ENCODE results near the gene ATP10D. TPM values are rescaled to one million over a fixed set of nuclear protein-coding genes. Genes with fewer than 3 reads are reported as not detected.
"Not testable (repeated sequence)": the region's sequence is repeated elsewhere in the genome, so short reads cannot be mapped to it uniquely, and the experiment has no call there.

ATP10D gene
- total RNA-seq, 6 donors from 2014 or later = 13.7 to 27.6 (median 22.1) TPM

DNA sequence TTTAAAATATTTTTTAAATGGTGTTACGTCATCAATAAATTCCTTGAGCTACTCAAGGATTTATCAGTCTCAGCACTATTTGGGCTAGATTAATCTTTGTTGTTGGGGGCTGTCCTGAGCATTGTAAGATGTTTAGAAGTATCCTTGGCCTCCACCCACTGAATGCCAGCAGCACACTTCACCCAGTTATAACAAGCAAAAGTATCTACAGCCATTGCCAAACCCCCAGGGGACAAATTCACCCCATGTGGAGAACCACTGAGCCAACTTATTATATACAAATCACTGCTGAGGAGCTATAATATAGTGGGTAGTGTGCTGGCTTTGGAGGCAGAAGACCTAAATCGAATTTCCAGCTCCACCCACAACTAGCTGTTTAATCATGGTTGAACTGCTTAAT is 58.3 kb downstream of the ATP10D start:
- TF ChIP-seq POLR2A (IDR thresholded peaks at IDR 0.05) (no peak), EP300 (IDR thresholded peaks at IDR 0.05) (no peak), POLR2AphosphoS5 (IDR thresholded peaks at IDR 0.05) (no peak)
- H3K27ac ChIP-seq = no peak overlapping the region
- H3K36me3 ChIP-seq = peaks cover 4 to 29% (median 22%) of the 10 kb centered on the region in 4 donors
- DNase-seq (no peak), ATAC-seq (ENCODE audit: low FRiP score in 2 of 2) (no peak)
- H3K27me3 ChIP-seq = no peaks in the 10 kb centered on the region
- H3K4me1 ChIP-seq = no peaks in the 10 kb centered on the region
- WGBS, 2 donors = 45 to 99% methylated on average over 2 of the region's 2 CpGs
- no peaks in the 10 kb centered on the region for H3K9me3 ChIP-seq
- H3K4me3 ChIP-seq = no peak overlapping the region

DNA sequence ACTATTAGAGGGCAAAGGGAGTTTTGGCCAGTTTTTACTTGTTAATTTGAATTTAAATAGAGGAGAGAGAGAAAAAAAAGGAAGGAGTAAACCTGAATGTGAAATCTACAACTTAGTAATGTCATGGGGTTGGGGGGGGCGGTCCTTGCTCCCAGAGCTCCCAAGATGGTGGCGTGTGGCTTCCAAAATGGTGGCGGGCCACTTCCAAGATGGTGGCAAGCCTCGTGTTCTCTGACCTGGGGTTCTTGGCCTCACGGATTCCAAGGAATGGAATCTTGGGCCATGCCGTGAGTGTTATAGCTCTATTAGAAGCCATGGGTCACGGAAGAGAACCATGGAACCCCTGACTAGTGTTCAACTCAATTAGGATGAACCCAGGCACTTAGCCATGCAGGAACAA is 65.3 kb downstream of the ATP10D start:
- not testable (repeated sequence) for H3K27ac ChIP-seq; ATAC-seq (ENCODE audit: low FRiP score in 2 of 2); H3K4me3 ChIP-seq; DNase-seq; H3K4me1 ChIP-seq; H3K27me3 ChIP-seq; H3K9me3 ChIP-seq
- peaks cover 4 to 63% (median 19%) of the 10 kb centered on the region in 4 donors for H3K36me3 ChIP-seq
- 96 to 98% methylated on average over 6 to 7 of the region's 7 CpGs for WGBS, 2 donors

DNA sequence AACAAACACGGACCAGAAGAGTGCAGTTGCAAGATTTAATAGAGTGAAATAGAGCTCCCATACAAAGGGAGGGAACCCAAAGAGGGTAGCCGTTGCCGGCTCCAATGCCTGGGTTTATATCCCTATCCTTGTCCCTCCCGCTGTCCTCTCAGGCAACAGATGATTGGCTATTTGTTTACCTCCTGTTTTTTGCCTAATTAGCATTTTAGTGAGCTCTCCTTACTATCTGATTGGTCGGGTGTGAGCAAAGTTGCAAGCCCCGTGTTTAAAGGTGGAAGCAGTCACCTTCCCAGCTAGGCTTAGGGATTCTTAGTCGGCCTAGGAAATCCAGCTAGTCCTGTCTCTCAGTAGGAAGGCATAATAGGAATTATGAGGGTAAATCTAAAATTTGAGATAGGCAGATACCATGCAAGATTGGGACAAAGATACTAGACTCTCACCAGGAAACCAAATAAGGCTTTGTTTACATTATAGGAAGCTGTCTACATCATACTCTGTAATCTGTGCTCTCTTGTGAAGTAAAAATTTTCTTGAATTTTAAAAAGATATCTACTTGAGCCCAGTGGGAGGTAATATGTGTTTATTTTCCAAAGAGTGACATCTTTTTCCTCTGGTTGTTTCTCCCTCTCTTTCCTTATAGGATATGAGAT is 65.9 kb downstream of the ATP10D start:
- DNase-seq = no peak
- TF ChIP-seq POLR2AphosphoS5 (IDR thresholded peaks at IDR 0.05) = no peak
- TF ChIP-seq POLR2A (IDR thresholded peaks at IDR 0.05) = no peak
- TF ChIP-seq, protein P1, sequence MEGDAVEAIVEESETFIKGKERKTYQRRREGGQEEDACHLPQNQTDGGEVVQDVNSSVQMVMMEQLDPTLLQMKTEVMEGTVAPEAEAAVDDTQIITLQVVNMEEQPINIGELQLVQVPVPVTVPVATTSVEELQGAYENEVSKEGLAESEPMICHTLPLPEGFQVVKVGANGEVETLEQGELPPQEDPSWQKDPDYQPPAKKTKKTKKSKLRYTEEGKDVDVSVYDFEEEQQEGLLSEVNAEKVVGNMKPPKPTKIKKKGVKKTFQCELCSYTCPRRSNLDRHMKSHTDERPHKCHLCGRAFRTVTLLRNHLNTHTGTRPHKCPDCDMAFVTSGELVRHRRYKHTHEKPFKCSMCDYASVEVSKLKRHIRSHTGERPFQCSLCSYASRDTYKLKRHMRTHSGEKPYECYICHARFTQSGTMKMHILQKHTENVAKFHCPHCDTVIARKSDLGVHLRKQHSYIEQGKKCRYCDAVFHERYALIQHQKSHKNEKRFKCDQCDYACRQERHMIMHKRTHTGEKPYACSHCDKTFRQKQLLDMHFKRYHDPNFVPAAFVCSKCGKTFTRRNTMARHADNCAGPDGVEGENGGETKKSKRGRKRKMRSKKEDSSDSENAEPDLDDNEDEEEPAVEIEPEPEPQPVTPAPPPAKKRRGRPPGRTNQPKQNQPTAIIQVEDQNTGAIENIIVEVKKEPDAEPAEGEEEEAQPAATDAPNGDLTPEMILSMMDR (IDR thresholded peaks at IDR 0.05) = no peak
- TF ChIP-seq EP300 (IDR thresholded peaks at IDR 0.05) = no peak
- Histone ChIP-seq H3K27ac (no peak overlapping the region), H3K36me3 (peaks cover 4 to 61% (median 19%) of the 10 kb centered on the region in 4 donors), H3K4me1 (no peaks in the 10 kb centered on the region), H3K9me3 (no peaks in the 10 kb centered on the region), H3K27me3 (no peaks in the 10 kb centered on the region), H3K4me3 (no peak overlapping the region)
- WGBS, 2 donors = 93 to 96% methylated on average over 7 of the region's 7 CpGs
- ATAC-seq (ENCODE audit: low FRiP score in 2 of 2) = no peak

DNA sequence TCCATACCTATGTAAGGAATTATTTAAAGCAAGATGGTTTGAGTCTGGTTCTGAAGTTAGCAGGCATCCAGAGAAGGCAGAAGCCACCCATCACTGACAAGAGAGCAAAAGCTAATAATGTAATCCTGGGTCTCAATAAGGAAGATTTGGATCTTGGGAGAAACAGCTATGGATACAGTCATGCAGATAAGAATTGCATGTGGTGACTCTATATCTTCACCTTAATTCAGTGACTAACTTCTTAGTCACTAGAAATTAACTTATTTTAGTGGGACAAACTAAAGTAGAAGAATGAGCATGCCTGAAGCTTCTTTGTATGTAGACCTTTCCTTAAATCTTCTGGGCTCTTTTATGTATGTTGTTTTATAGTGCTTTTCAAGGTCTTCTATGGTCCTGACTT is 66.6 kb downstream of the ATP10D start:
- DNase-seq = no peak
- H3K27ac ChIP-seq = no peak overlapping the region
- no peak overlapping the region for H3K4me3 ChIP-seq
- no peaks in the 10 kb centered on the region for H3K9me3 ChIP-seq
- H3K36me3 ChIP-seq = peaks cover 2 to 56% (median 15%) of the 10 kb centered on the region in 4 donors
- H3K4me1 ChIP-seq = no peaks in the 10 kb centered on the region
- H3K27me3 ChIP-seq = no peaks in the 10 kb centered on the region
- TF ChIP-seq POLR2A (IDR thresholded peaks at IDR 0.05) = no peak
- no peak for TF ChIP-seq EP300 (IDR thresholded peaks at IDR 0.05)
- TF ChIP-seq, protein P1 (IDR thresholded peaks at IDR 0.05) = no peak
- no peak for TF ChIP-seq POLR2AphosphoS5 (IDR thresholded peaks at IDR 0.05)
- no peak for ATAC-seq (ENCODE audit: low FRiP score in 2 of 2)

DNA sequence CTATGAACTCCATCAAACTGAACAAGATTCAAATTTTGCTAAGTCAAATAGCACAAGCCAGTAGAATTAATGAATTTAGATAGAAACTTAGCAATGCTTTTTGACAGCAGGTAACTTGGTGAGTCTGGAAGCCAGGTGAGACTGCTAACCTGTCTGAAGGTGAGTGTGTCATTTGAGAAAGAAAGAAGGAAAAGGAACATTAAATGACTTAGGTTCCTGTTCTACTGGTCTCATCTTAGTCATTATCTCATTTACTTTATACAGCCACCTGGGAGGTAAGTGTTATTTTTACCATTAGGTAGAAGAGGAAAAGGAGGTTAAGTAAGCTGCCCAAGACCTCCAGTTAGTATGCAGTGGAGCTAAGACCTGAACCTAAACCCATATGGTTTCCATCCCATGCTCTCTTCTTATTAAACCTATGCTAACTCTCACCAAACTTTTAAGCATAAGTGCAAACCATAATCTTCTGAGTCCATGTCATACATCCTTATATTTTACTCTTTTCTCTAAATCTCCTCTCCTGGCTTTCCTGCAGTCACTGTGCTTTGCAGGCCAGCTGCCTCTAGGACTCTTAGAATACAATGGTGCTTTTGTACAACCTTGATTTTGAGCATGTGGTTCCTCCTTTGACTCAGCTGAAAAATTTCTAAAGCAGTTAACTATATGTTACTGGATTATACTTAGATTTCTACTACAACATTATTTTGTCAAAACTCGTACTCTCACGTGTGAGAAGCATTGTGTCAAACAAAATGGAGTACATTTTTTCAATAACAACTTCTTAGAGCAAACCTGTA is 68.5 kb downstream of the ATP10D start:
- H3K9me3 ChIP-seq = no peaks in the 10 kb centered on the region
- WGBS, 2 donors = 92% methylated on average over 2 of the region's 2 CpGs
- TF ChIP-seq, protein P1 (IDR thresholded peaks at IDR 0.05) = no peak
- TF ChIP-seq POLR2AphosphoS5 (IDR thresholded peaks at IDR 0.05) (no peak), POLR2A (IDR thresholded peaks at IDR 0.05) (no peak), EP300 (IDR thresholded peaks at IDR 0.05) (no peak)
- DNase-seq (no peak), ATAC-seq (ENCODE audit: low FRiP score in 2 of 2) (no peak)
- no peaks in the 10 kb centered on the region for H3K27me3 ChIP-seq
- H3K4me3 ChIP-seq = no peak overlapping the region
- H3K4me1 ChIP-seq = no peaks in the 10 kb centered on the region
- peaks cover 0 to 50% (median 11%) of the 10 kb centered on the region in 4 donors for H3K36me3 ChIP-seq
- H3K27ac ChIP-seq = no peak overlapping the region

DNA sequence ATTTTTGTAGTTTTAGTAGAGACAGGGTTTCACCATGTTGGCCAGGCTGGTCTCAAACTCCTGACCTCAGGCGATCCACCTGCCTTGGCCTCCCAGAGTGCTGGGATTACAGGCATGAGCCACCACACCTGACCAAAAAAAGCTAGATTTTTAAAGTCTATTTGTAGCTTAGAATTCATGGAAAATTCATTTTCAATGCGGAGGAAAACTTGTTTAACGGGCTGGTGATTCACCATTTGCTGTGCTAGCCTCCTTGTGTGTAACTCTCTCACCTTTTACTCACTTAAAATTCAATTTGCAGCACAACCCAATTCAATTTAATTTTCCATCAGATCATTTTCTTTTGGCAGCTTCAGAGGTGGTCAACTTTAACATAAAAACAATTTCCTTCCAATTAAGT is 70.8 kb downstream of the ATP10D start:
- peaks cover 0 to 59% (median 12%) of the 10 kb centered on the region in 4 donors for H3K36me3 ChIP-seq
- not testable (repeated sequence) for H3K27ac ChIP-seq; ATAC-seq (ENCODE audit: low FRiP score in 2 of 2); H3K4me3 ChIP-seq; H3K4me1 ChIP-seq; DNase-seq; H3K9me3 ChIP-seq; H3K27me3 ChIP-seq
- 98 to 100% methylated on average over 3 of the region's 3 CpGs for WGBS, 2 donors

Data from upper lobe of left lung (tissue), 6 donors.